Endometrium (tissue), 2 donors: ENCODE measurements around the gene SEPTIN8.

Experiments used
- FAIRE-seq: peaks from 2 replicates; lab custom pipeline; 2012; peaks lifted over from hg19 to GRCh38; lab: Jason Lieb, UNC
- donor health status: control.
- donor health status: control.

The SEPTIN8 gene

DNA sequence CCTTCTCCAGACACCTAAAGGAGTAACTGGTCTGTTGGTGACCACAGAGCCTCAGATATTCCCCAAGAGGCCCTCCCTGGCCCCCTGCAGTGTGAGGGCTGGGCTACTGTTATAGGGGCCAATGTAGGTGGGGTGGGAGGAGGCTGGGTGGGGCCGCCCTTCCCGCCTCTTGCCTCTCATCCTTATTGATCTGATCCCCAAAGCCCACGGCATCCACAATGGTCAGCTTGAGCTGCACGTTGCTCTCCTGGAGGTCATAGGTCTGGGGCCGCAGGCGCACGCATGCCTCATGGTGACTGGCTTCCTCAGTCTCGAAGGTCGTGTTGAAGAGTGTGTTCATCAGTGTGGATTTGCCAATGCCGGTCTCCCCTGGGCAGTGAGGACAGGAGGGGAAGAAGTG, 13.0 kb downstream of the SEPTIN8 start:
- FAIRE-seq = no peak

DNA sequence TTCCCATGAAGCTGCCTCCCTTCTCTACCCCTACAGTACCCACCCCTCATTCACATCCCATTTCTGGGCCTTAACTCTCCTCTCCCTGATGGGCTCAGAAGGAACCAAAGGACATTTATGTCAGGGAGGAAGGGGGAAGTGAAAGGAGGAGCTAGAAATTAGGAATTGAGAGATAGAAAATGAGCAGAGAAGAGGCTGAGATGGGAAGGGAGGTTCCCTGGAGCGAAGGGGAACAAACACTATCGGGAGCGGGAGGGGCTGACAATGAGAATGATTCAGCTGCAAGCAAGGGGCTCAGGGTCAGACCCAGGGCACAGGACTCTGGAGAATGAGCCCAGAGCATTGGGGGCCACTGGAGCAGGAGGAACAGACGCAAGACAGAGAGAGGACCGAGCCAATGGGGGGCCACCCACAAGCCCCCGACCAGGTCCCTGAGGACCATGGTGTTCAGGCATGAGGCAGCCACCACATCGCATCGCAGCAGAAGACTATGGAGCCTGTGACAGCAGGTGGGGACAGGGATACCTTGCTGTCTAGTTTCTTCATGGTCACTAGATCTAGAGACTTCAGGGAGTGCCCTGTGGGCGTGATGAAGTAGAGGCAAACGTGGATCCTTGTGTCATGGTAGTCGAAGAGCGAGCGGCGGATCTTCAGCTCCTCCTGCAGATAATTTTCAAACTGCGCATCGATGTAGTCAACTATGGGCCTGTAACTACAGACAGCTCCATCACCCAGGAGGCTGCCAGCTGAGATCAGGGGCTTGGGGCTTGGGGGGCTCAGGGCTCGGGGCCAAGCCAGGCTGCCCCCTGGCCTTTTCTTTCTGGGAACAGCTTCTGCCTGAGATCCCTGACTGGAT, 13.6 kb downstream of the SEPTIN8 start:
- FAIRE-seq = no peak

DNA sequence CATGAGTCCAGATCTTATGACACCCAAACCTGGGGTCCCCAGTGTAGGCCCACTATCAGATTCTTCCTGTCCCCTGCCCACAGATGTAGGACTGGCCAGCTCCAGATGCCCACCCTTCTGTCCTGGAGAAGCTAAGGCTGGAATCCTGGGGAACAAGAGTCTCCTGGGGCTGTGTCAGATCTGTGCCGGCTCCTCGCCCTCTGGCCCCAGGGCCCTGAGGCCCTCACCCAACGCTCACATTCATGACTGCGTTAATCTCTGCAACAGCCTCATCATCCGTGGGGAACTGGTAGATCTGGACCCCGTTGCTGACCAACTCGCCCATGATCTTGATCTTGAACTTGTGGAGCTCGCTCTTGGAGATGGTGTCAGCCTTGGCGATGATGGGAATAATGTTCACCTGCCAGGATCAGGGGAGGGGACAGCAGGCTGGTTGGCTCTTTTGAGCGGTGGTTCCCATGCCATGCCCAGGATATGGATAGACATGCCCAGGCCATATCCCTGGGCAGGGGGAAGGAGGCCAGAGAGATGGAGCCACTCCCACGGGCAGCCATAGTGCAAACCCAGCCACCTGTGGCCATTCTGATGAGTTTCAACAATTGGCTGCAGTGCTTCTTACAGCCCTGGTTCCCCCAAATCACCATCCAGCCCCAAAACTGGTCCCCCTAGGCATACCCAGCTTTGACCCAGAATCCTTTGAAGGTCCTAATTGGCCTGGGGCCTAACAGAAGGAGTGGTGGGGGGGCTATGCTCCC, 14.6 kb downstream of the SEPTIN8 start:
- no peak for FAIRE-seq

DNA sequence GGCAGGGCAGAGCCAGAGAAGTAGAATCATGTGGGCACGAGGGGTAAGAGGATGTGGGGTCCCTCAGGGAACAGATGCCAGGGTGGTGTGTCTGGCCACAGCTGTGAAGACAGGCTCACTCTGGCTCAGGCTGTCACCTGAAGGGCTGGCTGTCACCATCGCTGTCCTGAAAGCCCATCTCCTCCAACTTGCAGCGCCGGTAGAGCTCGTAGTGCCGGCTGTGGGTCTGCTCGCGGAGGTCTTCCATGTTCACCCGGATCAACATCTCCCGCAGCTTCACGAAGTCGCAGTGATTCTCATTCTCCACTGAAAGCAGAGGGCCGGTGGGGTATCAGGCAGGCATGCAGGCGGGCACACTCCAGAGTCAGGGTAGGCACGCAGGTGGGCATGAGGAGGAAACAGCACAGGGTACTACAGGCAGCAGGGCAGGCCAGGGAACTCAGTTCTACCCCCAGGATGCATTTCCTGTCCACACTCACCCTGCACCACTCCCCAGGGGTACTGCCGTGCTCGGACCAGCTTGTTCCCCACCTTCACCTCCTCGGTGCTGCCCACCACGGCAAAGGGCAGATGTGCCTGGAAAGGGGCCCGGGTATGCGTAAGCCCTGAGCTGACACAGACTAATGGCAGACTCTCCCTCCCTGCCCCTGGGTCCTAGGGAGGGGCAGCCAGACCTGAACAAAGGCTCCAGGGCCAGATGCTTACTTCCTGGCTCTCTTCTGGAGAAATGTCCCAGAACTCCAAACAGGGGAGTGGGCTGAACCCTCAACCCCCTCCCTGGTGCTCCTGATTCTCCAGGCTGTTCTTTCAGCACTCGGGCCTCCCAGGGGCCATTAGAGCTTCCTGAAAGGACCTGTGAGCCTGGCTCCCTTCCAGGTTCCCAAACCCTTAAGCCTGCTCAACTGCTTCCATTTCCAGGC, 15.5 kb downstream of the SEPTIN8 start:
- no peak for FAIRE-seq

DNA sequence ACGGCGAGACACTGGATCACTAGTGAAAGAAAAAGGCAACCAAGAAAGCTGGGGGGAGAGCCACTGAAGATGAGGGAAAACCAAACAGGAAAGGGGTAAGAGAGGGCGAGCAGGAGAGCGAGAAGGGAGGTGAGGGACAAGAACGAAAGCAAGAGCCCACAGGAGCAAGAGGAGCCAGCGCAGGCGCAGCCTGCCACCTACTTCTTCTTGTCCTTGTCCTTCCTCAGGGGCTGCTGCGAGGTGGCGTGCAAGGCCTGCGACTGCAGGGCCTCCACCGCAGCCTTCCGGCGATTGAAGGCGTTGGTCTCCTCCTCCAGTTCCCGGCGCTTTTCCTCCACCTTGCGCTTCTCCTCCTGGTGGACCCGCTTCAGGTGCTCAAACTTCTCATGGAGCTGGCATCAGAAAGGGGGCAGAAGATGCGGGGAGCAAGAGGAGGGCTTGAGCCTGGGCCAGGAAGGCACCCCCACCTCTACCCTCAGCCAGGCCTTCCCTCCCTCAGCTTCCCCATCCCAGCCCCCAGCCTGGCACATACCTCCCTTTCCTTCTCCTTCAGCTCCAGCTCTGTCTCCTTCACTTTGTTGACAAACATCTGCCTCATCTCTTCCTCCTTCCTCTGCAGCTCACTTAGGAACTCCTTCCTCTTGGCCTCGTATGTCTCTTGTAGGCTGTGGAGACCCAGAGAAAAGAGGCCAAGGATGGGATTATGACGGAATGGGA, 16.3 kb downstream of the SEPTIN8 start:
- FAIRE-seq = no peak

DNA sequence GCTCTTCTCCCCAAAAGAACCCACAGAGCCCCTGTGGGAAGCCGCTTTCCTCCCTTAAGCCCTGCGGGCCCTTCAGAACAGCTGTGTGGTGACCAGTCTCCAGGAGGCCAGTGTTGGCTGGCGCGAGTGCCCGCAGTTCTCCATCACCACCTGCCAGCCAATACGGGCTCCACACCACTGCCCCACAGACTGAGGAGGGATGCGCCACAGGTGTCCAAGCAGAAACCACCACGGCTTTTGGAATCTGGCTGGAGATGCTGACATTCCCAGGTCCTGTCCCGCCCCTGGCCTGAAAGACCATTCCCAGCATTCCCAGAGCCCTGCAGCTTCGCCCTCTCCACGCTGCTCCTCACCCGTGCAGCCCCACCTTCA, 17.0 kb downstream of the SEPTIN8 start:
- FAIRE-seq = no peak

DNA sequence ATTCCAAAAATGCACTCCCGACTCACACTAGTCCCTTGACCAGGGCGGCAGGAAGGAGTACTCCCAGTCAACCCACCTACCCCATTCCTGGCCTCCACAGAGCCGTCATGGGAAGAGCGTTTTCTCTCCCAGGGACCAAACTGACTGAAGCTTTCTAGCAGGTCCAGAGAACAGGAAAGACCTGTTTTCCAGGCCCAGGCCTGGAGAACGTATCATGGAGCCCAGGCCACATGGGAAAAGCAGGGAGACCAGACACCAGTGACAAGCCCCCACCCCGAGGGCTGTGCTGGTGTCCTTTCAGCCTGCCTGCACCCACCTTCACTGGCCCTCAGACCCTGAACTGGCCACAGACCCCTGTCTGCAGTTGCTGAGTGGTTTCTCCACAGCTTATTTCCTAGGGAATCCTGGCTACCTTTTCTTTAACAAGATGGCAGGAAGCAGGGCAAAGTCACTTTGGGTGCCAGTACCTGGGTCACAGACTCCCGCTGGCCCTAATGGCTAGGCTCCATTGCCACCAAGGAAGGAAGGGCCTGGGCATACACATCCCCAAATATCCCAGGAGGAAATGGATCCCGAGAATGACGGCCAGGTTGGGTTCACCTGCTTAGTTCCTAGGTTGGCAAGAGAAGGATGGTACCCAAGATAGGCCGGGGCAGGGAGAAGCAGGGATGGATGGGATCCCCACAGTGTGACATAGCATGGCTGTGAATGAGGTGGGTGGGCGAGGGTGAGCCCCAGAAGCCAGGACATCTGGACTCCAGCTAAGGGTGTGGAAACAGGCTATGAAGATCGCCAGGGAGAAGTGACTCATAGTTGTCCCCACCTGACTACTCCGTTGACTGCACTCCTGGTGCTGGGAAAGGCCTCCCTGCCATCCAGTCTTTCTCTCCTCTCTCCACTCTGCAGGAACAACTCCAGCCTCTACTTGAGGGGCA, 17.7 kb downstream of the SEPTIN8 start:
- no peak for FAIRE-seq

DNA sequence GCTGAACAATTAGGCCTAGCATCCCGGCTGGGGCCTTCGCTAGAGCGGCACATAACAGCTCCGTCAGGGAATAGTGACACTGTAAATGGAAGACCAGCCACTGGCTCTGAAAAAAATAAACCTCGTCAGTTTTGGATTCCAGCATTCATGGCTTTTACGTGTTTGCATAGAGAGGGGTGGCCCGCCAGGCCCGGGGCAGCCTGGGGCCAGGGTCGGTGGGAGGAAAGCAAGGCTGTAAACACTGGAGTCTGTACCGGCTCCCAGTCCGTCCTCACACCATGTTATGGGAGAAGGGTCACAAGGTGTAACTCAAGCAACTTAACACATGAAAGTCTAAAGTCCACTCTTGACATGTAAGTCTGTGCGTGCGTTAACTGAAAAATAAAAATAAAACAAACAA, 18.6 kb downstream of the SEPTIN8 start:
- no peak for FAIRE-seq

DNA sequence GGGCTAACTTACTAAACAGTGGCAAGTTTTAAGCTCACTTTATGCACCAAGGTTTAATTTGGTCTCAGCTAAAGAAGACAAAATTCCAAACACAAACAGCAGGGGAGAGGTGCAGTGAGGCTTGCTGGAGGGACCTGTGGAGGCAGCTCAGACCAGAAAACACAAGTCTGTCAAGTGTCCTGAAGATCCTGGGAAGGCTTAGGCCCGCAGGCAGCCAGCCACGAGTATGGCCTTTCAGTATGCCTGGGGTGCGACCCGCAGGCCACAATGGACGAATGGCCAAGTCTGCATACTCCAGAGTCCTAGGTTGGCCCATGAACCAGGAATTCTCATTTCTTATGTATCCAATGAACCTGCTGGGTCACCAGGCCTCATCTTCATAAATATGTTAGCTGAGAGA, 20.5 kb downstream of the SEPTIN8 start:
- no peak for FAIRE-seq

DNA sequence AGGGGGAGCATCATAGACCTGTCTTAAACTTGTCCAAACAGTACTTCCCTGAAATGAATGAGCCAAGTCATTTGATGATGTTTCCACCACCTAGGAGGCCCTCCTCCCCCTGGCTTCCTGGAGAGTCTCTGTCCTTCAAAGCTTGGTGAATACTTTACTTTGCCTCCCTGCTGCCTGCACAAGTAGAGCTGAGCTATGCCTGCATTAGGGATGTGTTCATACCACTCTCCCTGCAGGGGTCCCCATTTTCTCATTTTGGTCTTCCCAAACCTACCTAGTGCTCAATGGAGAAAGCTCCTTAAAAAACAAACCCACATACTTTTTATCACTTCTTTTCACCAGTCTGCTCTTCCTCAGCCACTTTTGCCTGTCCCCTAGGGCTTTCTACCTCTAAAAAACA, 22.1 kb downstream of the SEPTIN8 start:
- no peak for FAIRE-seq

DNA sequence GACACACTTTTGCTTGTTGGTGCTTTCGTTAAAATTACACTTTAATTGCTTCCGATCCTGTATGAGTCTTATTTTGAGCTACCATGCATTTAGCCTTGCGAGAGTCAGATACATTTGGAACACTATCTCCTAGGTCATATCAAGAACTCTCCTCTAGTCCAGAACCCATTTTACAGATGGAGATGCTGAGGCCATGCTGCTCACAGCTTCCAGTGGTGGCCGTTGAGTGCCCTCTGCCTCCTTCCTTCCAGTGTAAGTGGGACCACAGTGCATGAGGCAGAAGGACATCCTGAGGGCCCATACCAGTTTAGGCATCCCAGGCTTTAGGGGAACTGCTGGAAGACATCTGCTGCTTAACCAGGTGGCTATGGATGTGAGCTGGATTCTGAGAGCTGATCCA, 22.9 kb downstream of the SEPTIN8 start:
- no peak for FAIRE-seq

DNA sequence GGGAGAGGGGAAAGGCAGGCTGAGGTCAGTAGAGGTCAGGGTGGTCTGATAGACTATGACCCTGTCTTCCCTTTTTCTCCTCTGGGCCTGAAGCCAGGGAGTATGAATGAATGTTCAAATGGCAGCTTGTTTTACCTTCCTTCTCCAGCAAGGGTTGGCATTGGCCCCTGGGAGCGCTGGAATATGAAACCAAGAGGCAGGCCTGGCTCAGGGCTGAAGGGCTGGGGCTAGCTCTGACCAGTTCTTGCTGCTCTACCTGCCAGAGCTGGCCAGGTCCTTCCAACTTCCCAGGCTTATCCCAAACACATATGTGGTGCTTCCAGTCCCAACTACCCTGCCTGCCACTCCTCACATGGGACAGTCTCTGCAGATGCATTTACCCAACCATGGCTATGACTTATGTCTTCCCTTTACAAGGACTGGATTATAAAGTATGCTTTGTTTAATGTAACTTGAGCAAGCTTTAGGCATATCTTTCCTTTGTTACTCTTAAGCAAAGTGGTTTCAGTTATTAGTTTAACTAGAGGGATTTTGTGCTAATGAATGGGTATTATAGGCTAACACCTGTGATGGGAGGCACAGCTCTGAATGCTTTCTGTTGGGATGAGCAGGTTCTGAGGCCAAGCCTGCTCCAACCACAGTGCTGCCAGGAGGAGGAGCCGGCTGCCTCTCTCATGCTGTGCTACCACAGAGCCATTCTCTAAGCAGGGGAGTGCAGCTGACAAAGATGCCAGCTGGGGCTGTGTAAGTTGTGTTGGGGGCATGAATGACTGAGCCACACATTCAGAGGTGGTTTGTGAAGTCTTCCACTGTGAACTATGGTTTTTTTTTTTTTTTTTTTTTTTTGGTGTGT, 23.7 kb downstream of the SEPTIN8 start:
- FAIRE-seq = no peak

DNA sequence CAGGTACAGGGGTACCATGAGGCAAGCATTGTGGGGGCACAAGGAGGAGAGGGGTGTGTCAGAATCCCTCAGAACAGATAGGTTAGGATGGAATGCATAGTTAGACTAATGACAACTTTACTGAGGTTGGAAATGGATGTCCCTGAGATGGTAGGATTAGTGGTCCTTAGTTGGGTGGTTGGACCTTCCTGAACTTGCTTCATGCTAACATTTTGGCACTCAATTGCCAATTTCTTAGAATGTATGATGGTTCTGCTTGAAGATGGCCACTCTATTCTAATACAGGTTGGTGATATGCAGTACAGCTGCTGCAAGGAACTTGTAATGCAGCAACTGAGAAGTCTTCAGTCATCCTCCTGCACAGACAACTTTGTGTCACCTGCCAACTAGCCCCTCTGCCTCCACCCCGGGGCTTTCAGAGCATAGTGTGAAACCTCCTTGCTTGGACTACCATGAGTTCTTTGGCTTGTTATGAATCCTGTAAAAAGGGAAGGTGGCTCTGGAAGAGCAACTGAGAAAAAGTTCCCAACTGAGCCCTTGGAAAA, 24.4 kb downstream of the SEPTIN8 start:
- no peak for FAIRE-seq

DNA sequence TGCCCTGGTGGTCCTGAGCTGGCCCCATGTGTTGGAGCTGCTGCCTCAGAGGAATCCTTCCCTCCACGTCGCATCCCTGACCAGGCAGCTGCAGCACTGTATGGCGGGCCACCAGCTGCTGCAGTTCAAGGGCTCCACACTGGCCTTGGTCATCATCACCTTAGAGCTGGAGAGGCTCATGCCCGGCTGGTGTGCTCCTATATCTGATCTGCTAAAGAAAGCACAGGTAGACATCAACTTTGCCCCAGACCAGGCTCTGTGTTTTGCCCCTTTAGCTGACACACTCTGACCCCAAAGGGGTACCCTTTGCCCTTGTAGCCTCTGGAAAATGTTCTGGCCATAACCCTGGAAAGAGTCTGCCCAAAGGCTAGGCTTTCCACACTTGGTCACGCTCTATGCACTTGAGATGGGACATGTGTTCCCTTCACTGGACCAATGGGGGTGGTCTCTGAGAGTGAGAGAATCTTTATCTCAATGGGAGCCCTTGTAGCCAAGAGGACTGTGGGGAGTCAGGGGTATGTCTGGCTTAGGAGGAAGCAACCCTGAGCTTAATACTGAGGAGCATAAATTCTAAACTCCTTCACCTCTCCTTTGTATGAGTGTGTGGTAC, 25.0 kb downstream of the SEPTIN8 start:
- FAIRE-seq = no peak

DNA sequence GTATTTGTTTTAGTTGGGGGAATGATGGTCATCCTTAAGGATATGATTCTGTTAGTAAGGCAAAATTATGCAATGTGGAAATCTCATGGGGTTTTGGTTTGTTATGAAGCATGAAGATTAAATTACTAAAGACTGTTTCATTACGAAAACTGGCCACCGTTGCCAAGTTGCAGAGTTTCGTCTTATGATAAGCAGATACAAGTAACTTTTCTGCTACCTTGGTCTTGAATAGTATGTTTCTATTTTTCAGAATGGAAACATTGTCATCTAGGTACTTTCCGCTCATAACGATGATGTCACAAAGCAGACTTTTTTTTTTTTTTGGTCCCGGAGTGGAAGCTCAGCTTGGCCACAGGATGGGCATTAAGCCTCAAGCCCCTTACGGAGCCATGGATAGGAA, 25.6 kb downstream of the SEPTIN8 start:
- no peak for FAIRE-seq

DNA sequence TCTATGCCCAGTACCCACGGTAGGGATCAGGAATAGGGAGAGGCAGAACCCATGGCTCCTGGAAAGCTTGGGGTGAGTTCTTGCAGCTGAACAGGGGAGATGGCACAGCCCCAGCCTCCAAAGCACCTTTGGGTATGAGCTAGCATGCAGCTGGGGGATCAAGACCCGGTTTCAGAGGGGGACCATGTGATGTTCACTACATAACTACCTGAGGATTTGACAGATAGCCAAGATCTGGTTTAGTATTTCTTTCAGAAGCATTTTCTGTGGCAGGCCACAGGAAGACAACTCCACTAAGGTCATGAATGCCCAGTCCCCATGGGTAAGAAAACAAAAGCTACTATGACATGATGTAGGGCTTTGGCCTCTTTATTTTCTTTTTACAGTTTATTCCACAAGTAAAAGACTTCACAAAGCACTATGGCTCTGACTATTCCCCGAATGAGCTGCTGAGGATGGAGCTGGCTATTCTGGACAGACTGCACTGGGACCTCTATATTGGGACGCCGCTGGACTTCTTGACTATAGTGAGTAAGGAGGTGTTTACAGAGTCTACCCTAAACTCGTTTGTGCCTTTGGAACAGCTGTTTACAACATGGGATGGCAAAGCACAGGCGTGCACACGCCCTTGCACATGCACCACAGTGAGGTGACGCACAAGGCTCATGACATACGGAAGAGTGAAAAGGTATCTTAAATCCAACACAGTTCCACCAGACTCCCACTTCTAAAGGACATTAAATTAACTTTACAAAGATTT, 26.4 kb downstream of the SEPTIN8 start:
- FAIRE-seq = no peak

DNA sequence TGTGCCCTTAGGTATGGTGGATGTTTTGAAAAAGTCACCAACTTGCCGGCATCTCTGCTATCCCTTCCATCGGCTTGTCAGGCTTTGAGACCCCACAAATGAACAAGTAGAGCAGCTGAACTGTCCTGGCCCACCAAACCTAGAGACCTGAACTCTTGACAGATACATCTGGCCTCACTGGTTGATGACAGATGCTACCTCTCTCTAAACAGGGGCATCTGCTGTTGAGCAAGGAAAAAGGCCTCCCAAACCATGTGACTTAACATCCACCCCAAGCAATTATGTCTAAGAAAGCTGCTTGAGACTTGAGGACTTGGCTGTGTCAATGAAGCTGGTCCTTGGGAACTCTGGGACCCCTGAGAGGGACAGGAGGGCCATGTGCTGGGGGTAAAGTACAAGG, 27.5 kb downstream of the SEPTIN8 start:
- no peak for FAIRE-seq

DNA sequence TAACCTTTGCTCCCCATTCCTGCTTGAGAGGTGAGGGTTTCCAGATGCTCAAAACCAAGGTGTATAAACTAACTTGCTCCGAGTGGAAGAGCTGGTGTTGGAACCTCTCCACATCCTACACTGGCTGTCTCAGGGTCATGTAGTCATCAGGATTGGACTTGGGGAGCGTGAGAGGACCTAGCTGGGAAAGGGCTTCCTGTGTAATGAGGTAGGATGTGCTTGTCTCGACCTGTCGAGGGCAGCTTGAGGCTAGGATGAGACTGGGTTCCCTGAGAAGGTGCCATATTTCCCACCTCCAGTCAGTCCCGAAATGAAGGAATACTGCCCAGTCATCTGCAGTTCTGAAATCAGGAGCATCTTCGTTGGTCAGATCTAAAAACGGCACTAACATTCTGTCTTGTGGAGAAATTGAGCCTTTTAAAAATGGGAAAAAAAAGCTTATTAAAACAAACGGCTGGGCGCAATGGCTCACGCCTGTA, 28.5 kb downstream of the SEPTIN8 start:
- FAIRE-seq = no peak
